GM21367 (cell line): ENCODE data around the gene PIK3R6.
"Not testable (repeated sequence)": the region's sequence is repeated elsewhere in the genome, so short reads cannot be mapped to it uniquely, and the experiment has no call there.

Source experiments
- ATAC-seq: cut with Tn5 transposase; IDR thresholded peaks from one replicate; pipeline ENCODE4 v1.9.1; 2021; ENCODE audit not compliant: unreplicated experiment

PIK3R6 gene

DNA sequence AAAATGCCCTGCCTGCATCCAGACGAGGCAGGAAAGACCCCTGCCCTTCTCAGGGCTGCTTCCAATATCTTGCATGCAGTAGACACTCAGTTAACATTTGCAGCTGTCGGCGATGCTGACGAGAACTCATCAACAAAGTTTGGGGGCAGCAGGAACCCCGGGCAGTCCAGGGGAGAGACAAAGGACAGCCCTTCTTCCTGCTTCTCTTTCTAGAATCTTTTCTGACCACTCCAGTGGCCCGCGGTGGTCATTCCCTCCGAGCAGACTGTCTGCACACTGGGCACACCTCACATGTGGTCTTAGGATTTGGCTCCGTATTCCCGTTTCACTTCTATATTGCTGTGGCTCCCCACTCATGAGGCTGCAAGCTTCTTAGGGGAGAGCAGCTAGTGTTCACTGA is 37.3 kb downstream of the PIK3R6 start:
- no peak for ATAC-seq

DNA sequence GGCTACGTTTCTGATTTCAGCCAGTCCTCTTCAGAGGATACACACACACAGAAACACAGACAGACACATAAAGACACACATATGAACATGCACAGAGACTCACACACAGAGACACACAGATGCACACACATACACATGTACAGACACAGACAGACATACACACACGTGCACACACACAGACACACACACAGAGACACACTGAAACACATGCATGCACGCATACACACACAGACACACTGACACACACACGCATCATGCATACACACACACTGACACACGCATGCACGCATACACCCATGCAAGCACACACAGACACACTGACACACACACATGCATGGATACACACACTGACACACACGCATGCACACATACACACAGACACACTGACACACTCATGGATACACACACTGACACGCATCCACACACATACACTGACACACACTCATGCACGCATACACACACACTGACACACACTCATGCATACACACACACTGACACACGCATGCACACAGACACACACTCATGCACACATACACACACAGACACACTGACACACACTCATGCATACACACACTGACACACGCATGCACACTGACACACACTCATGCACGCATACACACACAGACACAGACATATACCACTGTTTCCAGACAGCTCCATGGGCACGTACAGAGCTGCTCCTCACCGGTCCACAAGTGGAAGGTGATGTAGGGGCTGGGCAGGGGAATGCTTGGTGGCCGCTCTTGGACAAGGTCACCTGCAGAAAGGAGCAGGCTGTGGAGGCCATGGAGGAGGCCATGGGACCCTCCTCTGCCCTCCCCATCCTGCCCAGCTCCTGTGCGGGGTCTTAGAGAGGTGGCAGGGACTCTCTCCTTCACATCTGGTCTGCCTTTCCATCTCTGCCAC is 38.2 kb downstream of the PIK3R6 start:
- no peak for ATAC-seq

DNA sequence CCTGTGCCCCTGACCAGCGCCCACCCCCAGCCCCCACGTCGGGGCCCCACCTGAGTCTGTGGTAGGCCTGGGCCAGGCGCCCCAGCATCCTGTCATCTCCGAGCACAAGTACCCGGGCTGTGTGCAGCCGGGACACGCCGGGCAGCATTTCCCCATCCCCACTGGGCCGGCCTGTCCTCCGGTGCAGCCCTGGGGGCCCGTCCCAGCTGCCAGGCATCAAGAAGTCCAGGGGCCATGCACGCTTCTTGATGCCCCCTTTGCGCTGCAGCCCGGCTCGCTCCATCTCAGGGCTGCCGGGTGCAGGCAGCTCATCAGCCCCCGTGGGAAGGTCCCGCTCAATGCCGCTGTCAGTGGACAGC is 39.0 kb downstream of the PIK3R6 start:
- ATAC-seq = no peak

DNA sequence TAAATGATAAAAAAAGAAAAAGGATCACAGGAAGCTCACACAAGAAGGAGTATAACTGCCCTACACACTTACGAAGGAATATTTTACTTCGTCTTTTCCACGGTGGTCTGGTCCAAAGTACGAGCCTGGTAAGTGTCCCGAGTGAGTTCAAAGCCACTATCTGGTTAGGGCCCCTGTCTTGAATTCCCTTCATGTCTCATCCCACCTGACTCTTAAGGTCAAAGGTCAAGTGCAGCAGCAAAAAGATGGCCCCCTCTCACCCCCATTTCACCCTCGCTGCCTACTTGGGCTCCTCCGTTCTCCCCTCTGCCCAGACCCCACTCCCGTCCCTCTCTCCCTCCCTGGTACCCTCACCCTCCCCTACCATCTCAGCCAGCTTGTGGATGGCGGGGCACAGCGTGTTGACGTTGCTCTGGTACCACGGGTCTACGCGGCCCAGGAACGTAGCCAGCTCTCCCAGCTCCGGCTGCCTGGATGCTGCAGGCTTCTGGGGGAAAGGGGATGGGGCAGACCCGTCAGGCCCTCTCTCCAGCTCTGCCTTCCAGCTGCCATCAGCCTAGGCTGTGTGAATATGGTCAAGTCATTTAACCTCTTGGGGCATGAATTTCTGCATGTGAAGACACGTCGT is 40.6 kb downstream of the PIK3R6 start:
- ATAC-seq = no peak

DNA sequence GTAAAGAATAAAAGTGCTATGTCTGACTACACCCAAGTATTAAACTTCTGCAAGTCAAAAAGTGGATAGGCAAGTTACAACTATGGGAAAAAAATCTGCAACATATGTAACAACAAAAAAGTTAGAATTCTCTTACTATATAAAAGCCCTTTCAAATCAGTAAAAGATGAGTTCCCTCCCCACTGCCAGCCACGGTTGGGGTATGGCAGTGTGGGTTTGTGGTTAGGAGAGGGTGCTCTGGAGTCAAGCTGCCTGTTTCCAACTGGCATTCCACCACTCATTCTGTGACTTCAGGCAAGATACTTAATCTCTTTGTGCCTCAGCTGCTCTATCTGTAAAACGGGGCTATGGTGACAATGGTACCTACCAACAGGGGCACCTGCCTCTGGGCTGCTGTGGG is 41.7 kb downstream of the PIK3R6 start:
- ATAC-seq = no peak

DNA sequence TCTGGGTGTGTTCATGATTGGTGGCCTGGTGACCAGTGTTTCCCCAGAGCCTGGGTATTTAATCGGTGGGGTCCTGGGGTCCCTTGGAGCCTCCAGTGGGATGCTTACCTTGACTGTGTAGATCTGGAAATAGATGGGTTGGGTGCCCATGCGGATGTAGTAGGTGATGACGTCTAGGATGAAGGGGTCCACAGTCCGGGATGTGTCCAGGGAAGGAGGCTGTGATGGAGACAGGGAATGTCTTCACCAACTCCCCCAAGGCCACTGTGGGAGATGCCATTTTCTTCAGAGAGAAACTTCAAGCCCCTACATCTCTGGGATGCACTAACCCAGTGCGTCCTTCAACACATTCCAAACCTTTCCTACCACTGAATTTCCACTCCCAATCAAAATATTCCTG is 44.2 kb downstream of the PIK3R6 start:
- ATAC-seq = no peak

DNA sequence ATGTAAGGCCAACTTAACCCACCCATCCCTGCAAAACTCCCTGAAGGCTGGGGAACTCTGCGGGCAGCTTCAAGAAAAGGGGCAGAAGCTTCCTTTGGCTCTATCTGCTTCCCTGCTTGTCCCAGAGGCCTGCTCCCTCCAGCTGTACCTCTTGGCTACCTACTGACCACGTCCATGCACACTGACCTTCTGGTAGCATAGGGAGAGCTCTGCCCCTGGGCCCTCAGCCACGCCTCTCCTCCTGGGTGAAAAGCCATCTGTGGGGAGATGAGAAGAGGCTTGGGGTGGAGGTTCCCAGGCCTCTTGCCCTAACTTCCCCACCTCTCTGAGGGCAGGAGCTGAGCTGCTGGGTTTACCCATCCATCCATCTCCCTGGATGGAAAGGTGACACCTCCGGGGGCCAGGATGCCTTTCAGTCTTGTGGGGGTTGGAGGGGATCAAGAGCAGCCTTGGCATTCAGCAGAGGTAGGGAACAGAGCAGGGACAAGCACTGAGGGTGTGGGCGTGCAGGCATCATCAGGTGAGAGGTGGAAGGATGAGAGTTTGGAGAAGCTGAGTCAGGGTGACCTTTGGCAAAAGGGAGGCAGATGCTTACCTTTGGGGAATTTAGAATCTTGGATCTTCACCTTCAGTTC is 45.0 kb downstream of the PIK3R6 start:
- ATAC-seq = no peak

DNA sequence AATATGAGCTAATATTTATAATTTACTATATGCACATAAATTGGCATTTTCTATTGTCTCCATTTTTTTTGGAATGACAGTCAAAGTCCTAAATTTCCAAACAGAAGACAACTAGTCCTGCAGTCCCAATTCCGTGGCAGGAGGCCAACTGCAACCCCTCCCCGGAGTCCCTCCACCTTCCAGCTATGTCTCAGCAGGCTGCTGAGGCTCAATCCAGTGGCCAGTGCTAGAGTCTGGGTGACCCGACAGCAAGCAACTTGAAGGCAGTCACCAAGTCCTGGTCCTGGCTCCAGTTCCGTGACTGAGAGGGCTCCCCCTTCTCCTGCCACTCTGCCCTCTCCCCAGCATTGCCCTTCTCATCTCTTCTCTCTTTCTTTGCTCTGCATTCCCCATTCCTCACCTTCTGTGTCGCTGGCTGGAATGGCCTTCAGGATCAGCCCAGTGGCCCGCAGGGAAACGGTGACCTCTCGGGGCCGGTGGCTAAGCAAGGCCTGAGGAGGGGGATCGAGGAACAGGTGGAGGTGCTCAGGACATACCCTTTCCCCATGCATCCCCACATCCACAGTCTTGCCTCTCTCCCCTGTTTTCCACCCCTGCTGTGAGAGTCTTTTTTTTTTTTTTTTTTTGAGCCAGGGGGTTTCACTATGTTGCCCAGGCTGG is 45.9 kb downstream of the PIK3R6 start:
- ATAC-seq = no peak

DNA sequence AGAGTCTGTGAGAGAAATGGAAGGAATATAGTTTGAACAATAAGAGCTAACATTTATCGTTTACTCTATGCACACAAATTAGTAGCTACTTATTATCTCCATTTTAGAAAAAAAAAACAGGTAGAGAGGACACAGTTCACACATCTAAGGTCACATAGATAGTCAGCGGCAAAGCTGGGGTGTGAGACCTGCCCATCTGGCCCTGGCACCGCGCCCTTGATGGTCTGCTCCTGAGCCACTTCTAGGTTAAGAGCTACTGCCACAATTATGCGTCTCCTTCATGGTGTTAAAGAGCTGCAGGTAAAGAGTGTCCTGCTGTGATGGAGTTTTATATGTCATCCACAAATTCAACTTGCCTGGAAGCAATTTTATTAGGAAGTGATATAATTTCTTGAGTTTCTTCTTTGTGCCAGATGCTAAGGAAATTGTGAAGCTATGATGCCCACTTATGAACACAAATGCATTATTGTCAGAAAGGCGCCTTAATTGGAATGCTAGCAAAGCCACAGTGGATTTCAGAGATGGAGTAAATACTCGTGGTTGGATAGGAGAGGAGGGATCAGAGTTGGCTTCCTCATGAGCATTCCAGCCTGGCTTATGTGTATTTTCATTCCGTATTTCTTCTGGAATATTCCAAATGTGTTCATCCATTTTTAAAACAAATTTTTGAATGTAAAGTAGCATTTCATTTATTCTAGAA is 47.0 kb downstream of the PIK3R6 start:
- no peak for ATAC-seq

DNA sequence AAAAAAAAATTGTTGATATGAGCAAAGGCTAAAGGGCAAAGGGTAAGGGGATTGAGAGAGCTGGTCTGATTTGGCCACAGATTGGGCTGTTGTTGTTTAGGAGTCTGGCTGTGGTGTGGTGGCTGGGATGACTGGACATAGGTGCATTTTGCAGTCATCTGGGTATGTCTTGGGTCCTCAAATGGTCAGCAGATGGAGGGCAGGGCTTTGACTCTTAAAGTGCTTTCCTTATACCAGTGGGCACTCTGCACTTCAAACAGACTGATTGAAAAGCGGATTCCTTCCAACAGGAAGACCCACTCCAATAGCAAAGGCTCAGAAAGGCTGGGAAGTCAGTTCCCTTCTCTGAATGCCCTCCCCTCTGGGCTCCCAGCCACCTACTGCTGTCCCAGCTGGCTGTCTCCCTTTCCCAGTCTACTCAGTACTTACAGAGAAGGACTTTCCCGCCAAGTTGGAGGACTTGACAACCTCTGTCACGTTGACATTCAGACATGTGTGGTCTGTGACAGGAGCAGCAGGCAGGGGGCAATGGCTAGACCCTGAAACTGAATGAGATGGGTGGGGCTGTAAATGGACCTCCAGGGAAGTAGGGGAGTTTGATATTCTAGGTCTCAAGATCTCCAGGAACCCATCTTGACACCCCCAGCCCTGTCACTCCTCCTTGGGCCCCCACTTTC is 48.7 kb downstream of the PIK3R6 start:
- ATAC-seq = no peak

DNA sequence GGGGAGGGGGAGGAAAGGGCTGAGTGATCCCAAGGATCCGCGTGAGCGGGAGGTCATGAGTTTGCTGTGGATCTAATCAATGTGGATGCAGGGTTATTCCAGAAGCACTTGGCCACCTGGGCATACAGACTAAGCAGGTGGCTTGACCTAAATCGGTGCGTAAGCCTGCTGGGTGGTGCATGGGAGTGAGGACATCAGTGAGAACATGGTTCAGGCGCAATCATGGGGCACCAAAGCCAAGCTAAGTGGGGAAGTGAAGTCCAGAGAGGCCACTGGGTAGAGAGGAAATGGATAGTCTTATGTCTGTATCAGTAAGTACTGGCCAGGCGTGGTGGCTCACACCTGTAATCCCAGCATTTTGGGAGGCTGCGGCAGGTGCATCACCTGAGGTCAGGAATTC is 49.4 kb downstream of the PIK3R6 start:
- no peak for ATAC-seq

DNA sequence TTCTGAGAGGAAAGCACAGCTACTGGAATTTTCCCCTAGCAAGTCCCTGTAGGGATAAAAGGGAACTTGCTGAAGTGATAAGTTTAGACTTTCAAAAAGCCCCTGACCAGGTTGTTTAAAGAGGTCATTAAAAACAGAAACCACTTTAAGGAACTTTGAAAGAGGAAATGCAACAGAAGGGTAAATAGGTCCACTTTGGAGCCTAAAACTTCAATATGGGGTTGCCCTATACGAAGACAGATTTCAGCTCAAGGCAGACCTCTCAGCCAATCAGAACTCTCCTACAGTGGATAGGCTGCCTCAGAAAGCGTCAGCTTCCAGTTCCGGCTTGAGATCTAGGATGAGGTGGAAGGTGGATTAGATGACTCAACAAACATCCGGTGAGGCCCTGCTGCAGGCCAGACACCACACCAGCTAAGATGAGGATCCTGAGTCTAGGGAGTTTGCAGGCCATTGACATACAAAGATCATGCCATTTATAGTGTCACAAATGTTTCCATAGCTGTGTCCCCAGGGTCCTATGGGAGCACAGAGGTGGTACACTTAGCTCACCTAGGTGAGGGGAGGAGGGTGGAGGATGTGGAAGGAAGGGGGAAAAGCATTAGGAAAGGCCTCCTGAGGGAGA is 60.4 kb downstream of the PIK3R6 start:
- ATAC-seq = peak; percentile 76

DNA sequence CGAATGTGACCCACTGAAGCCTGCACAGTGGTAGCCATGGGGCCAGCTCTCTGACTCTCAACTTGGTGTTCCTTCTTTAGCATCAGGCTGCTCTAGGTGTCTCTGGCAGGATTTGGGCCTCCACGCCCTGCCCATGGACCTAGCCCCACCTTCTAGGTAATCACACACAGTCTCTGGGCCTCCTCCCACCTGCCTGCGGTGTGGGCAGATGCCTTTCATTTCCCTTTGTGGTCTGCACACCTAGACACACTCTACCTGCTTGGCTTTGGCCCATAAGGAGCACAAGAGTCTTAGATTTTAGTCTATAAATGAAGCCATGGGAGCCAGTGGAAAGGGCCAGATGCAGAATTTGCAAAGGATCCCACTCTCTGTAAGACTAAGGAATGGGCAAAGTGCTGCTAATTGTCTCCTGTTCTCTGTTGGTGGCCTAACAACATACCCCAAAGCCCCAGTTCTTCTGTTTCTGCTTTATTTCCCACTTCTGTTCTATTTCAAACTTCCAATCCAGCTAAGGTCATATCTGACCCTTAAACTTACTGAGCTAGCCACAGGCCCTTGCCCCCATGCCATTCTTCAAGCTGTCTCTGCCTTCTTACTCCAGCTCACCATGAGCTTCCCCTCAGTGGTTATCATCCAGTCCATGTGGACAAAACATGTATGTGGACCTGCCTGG is 61.1 kb downstream of the PIK3R6 start:
- no peak for ATAC-seq

DNA sequence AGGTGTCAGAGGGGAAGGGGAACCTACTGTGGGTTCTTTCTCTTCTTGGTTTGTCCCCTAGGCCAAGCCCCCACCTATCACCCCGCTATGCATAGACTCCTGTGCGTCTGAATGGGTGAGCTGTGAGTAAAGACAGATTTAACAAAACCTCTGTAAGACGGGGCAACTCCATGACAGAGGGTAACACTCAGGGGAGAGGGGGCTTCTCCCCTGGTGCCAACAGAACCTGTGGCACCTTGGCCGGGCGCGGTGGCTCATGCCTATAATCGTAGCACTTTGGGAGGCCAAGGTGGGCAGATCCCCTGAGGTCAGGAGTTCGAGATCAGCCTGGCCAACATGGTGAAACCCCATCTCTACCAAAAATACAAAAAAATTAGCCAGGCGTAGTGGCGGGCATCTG is 62.1 kb downstream of the PIK3R6 start:
- not testable (repeated sequence) for ATAC-seq

DNA sequence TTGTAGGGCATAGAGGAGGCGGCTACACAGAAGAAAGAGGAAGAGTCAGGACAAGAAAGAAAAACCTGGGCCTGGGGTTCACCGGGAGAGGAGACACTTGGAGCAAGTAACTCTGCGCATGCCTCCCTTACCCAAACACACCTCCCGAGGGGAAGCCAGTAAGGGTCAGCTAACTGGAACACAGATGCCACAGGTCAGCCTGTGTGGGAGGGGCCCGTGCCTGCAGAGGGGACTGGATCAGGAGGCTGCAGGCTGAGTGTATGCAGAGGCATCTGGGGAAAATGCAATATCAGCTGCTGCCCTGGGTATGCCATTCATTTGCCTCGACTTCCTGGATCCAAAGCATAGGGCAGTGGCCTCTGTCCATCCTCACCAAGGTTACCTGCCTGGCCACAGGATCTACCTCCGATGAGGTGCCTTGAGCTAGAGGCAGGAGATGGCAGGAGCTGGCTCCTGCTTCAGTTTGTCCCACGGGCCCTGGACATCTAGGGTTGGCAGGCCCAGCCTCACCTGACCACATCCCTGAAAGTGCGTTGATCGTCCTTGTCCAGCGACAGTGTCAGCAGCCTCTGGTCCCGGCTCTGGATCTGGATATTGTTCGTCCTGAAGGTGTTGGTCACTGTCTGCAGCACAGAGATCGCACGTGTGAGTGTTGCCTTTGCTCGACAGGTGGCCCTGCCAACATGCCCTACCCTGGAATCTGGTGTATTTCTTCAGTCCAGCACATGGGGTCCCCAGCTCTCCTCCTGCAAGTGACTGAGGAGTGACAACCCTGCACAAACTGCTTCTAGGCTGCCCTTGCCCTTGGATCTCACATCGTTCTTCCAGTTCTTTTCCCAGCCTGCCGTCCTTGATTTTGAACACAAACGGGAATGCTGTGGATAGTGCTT is 63.7 kb downstream of the PIK3R6 start:
- ATAC-seq = no peak

DNA sequence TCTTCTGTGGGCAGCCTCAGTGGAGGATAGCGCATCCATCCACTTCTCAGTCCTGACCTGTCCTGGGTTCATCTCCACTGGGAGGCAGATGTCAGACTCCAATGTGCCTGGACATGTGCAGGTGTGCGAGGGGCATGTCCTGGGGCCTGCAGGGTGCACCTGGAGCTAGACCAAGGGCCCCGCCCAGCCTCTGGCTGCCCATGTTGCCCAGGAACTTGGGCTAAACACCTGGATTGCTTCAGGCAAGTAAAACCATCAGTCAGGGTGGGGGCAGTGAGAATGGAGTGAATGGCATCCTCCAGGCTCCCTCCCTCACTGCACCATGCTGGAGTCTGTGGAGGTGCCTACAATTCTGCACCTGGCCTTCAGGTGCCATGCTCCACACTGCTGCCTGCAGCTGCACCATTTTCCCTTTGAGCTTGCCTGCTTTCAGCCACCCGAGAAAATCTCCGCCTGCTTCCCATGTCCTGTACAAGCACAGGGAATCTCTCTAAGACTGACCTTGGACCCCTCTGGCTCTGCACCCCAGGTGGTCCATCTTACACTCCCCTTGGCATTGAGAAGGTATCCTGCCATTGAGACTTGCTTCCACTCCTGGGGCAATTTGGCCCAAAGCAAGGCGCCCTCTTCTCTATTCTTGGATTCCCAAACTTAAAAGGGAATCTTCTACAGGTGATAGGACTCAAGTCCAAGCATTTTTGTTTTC is 66.2 kb downstream of the PIK3R6 start:
- ATAC-seq = no peak

DNA sequence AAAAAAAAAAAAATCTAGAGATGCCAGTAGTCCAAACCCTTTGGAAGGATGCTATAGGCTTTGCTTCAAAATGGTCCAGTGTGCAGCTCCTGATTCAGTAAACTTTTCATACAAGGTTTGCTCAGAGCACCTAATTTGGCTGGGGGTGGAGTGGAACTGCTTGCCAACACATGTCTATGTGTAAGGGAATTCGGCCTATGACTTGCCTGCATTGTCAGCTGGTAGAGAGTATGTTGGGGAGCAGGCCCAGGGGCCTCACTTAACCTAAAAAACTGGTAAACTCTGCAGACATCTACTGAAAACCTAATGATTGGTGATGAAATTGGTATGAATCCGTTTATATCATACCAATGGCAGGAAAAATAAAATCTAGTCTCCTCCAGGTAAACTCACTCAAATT is 66.8 kb downstream of the PIK3R6 start:
- ATAC-seq = no peak
